Measurements from ENCODE around the gene CAPZB.

CAPZB gene

DNA sequence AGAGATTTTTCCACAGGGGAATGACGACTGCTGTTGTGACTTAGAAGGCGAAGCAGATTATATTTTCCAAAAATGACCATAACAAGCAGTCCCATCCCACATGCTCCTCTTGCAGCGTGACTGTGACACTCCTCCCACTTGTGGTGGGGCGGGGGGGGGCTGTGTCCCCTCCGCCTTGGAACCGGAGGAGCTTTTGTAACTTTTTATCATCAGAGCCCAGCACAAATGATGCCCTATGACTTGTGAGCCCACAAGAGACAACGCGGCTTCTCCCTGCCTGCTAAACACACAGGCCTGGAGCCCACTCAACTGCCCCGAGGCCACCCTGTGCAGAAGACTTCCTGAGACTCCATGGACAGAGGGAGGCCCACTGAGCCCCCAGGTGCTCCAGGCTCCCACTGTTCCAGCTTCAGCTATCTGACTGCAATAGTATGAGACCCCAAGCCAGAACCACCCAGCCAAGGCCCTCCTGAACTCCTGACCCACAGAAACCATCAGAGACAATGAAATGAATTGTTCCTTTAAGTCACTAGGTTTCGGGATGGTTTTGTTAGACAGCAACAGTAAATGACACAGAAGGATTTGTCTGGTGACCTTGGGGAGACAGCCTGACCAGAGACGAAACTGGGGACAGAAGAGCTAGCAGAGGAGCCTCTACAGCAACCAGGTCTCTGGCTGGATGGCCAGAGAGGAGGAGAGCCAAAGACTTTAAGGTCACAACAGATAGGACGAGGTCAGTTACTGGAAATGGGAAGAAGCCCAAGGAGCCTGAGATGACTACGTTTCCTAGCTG, 58.8 kb downstream of the CAPZB start:
- no peak for DNase-seq

DNA sequence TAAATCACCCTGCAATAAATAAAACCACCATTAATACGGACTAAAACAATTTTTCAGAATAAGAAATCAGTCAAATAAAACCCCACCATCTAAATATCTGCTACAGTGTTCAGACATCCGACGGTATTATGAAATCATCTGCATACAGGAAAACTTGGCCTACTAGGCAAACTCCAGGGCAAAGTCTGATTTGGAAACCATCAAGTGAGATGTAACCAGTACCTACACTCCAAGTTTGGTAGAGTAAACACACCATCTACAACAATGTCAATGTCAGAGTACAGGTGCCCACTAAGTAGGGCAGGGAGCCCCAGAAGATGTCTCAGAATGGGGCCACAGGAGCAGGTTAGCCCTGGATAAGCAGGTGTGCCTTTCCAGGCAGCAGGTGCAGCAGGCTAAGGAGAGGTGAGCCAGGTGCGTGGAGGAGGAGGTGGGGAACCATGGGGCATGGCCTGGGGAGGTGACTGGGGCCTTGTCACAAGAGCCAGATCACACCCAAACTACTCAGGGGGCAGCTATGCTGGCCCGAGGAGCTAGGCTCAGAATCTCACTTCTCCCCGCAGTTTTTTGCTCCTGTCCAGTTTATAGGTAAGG, 59.6 kb downstream of the CAPZB start:
- no peak for DNase-seq

DNA sequence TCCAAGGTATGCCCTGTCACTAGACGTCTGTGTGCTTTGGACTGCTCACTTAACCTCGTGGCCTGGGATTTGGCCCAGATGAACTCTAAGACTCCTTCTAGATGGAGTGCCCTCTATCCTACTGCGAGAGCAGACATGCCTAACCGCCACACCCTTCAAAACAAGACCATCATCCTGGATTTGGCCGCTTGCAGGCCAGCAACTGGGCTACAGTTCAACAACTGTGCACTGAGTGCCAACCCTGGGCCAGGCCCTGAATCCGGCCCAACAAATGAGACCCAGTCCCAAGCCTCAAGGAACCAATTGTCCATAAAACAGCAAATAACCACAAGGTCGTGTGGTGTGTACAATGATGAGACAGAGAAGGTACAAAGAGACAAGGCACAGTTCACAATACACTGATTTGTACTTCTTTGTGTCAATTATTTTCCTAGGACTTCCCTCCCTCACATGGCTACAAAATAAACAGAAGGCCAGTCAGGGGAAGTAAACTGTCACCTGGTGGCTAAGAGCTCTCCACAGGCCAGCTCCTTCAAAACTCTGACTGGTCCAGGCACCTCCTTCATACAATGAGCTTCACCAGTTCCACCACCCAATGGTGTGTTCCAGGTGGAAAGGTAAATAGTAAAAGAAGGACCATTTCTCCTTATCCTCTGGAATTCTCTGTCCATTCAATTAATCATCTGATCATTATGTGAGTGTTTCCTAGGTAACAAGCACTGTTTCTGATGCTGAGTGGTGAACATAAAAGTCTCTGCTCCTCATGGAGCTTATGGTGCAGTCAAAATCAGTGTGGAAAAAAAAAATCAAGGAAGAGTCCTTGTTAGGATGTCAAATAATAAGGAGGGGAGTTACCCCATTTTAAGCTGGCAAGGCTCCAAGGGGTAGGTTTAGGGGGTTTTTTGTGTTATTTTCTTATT, 60.4 kb downstream of the CAPZB start:
- DNase-seq, result no peak

DNA sequence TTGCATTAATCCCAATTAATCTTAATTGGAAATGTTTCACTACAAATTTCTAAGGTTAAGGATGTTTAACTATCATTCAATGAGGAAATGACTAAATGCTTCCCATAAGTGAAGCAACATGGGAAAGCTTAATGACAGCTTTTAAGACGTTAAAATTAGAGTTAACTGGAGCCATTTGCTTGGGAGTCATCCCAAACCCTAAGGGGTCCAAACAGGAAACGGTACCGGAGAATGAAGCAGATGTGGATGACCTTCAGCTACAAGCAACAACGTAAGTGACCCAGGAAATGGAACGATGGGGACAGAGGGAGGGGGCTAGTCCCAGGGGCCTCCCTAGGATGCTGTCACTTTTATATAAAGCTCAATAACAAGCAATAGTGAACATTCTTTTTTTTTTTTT, 62.2 kb downstream of the CAPZB start:
- no peak for DNase-seq

DNA sequence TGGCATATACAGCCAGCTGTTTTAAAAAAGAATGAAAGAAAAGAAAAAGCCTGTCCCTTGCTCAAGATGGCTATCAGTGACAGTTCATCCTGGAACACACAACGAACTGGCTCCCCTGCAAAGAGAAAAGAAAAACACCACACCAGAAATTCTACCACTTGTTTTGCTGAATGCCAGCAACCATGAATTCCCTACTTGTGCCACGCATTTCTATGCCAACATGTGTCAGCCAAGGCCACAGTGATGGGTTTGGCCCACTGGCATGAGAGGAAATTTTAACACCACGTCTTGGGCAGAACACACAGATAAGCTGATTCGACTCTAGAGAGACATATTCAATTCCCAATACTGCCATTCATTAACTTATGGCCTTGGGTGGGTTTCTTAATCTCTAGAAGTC, 64.0 kb downstream of the CAPZB start:
- no peak for DNase-seq

DNA sequence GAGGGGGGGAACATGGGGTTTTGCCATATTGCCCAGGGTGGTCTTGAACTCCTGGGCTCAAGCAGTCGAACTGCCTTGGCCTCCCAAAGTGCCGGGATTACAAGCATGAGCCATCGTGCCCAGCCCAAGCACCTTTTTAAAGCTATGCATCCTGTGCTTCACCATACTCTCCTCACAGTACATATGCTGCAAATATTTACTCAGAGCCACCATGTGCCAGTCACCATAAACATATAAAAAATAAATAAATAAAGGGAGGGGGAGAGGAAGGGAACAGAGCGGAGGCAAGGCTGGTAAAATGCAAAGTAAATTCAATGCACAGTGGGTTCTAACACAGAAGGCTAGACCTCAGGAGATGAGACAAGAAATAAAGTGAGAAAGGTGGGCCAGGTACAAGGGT, 64.7 kb downstream of the CAPZB start:
- DNase-seq, result no peak

DNA sequence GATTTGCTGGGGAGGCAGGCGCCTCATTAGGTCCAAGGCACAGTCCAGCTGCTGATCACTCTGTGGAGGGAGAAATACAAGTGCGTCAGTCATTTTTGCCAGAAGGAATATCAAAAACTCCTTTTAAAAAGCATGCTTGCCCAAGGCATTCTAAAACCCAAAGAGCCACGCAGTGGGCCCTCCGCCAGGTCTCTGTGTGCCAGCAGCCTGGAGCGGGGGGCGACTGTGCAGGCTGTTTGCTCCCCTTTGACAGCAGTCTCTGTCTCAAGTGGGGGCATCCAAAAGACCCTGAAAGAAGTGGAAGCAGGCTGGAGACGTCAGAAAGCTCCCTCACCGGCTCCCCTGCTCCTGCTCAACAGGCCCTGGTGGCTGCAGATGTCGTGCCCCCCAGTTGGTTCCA, 65.6 kb downstream of the CAPZB start:
- DNase-seq, result no peak

DNA sequence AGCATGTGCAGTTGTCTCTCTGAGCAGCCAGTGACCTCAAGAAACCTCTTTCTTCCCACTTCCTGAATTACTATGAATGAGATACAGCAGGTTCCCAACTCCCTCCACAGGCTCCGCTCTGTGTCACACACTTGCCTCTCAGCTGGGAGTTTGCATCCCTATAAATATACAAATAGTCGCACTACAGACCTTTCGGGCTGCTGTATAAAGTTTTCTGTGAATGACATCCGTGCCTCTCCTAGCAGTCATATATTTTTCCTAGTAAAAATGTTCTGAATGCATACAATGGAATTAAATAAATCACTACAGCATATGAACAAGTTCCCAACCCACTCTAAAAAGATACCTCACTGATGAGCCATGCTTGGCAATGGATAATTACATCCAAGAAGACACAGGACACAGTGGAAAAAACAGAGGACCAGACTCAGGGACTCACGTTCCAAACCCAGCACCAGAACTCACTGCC, 66.8 kb downstream of the CAPZB start:
- DNase-seq, result no peak

DNA sequence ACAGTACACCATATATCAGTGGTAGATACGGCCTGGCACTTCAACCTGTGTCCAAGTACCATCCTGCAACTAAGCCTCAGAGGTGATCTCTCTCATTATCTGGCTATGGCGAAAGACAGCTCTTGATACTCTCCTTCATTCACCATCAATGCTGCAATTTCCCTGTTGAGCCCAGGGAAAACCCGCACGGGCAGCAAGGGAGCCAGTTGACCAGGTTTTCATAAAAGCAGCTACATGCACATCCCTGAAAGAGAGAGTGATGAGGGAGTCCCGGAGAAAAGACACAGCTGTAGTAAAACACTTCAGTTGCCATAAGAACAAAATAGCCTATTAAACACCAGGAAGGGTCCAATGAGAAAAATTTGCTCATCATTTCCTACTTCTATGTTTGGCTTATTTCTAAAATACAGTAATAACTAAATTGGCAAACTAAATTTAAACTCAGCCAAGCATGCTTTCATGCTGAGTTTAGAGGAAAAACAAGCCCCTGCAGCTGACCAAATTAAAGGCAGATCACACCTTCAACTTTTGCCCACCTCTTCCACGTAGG, 68.3 kb downstream of the CAPZB start:
- no peak for DNase-seq

DNA sequence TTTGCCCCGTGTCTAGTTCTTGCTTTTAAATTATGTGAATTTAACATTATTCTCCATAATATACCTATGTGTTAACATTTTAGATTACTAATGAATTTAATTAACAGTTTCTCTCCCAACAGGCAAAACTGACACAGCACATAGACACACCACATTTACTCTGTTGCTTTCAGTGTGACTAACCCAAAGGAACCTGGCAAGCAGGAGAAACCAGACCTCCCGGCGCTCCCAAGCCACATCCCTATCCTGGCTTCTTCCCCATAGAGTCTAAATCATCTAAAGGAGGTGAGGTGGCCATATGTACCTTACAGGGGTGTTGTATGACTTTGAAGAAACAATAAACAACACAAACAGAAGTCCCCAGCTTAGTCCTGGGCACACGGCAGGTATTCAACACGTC, 69.2 kb downstream of the CAPZB start:
- no peak for DNase-seq

DNA sequence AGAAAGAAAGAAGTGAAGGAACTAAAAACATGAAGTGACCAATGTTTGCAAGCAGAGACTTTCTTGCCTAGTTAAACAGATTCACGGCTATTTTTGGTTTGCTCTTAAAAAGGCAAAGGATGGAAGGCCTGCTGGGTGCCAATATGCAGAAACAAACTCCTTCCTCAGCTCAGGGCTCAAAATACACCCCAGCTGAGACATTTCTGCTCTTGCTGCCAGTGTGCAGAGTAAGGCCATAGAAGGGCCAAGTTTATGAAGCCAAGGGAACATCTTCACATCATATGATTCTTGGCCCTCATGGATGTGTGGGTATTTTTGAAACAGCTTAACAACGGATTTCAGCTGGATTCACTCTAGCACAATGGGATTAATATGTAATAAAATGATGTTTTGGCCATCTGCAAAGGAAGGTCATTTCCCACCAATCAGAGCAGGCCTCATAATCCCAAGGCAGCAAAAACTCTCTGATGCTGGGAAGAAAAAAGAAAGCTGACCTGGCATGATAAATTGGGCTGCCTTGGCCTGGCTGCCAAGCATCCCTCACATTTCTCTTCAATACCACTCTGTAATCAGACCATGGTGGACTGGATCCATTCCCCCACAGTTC, 70.7 kb downstream of the CAPZB start:
- no peak for DNase-seq

DNA sequence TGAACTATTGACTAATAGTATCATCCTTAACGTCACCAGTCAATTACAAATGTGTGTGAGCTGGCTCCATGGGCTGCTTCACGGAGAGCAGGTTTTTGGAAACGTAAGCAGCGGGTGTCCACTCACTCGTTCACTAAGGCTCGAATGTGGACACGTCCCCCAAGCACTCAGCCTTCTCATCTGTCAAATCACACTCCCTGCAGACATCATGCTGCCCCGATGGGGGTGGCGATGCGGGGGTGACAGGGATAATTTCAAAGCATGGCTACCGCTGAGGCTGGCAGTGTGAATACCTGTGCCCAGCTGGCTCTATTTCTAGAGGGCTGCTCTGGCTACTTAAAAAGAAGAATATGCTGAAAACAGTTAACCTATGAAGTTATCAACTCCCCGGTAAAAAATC, 71.3 kb downstream of the CAPZB start:
- DNase-seq, result no peak

DNA sequence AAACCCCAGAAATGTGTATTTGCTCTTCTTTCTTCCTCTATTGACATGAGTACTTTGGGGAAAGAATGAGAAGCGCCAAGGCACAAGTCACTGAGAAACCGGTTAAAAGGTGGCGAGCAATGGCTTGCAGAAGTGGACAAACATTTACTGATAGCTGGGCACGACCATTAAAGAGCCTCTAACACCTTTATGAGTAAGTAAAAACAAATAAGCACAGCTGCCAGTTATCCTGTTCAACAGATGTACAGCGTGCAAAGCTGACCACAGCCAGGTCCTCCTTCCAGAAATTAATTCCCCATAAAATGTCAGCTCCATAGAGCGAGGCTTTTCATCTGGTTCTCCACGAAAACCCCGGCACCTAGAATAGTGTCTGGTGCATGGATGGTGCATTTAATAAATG, 72.7 kb downstream of the CAPZB start:
- DNase-seq, result no peak

DNA sequence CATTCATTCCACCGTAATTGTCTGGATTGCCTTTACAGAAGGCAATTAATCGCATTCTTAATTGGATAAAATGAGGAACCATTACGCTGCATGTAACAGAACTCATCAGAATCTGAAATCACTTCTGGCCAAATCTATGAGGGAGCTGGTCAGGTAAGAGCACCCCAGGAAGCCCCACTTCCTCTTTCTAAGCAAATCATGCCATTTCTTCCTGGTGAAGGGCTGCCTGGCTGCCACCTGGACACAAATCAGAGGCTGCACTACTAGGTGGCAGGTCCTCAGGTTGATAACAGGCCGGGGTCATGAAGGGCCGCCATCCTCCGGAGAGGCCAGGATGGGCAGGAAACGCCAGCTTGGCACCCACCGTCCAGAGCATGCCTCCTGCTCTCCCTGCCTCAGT, 73.7 kb downstream of the CAPZB start:
- DNase-seq, result no peak

DNA sequence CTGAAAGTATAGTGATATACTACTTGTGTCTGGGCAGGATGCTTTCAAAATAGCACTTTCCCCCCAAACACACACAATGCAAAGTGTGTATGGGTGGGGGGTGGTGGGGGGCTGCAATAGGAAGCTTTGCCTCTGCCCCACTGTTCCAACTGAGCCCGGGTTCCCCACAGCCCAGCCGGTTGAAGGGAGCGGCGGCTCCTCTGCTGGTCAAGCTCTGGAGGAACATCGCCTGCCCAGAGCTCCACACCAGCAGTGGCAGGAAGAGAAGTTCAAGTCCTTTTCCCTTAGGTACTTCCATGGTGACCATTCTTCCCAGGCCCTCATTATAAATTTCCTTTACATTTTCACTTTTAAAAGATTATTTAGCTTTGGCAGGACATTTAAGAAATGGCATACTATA, 74.9 kb downstream of the CAPZB start:
- DNase-seq, result no peak

DNA sequence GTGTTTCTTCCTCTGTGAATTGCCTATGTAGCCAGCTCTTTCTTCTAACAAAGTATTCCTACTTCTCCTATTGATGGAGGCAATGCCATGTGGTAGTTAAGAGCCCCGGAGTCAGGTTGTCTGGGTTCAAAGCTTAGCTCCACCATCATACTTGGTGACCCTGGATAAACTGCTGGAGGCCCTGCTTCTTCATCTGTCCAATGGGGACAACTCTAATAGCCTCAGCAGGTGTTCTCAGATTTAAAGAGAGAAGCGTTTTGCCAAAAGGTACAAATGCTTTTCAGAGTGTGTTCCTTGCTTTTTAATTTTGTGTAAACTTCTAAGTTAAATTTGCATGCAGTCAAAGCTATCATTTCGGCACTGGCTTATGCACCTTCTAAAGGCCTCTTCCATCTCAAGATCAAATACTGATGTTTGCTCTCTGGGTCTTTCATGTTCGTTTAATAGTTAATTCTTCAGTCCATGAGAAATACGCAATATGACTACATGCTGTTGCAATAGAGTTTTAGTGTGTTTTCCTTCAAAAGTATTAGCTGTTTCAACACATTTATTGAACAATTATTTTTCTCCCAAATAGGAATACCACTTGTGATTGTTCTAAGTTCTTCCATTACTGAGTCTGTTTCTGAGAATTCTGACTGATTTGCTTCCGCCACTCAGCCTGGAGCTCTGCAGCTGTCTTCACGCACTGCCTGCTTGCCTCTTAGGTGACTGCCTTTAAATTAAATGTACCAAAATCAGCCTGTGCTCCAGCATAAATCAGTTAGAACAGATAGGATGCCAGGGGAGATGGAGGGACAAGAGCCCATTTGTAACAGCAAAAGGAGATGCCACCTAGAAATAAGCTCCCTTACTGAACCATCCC, 75.6 kb downstream of the CAPZB start:
- DNase-seq, result no peak

DNA sequence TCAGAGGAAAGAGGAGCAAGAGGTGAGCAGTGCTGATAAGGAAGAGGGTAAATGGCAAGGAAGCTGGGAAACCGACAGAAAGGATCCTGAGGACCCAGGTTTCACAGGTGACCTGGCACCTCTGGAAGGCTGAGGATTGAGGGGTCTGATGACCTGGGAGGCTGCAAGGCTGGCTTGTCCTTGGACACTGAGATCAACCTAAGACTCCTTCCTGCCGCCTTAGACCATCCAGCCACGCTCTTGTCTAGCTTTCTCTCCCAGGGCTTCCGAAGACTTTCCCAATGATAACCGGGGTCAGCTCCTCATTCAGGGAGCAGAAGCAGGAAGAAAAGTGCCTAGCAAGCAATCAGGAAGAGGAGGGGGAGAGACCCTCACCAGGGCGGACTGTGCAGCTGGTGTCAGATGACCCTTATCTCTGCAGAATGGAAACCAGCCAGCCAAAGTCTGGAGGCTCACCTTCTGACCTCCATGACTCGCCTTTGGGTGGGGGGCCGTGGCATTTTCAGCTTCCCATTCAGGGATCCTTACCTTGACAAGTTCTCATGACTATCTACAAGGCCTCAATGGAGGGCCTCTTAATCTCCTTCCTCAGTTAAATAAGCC, 77.7 kb downstream of the CAPZB start:
- no peak for DNase-seq

DNA sequence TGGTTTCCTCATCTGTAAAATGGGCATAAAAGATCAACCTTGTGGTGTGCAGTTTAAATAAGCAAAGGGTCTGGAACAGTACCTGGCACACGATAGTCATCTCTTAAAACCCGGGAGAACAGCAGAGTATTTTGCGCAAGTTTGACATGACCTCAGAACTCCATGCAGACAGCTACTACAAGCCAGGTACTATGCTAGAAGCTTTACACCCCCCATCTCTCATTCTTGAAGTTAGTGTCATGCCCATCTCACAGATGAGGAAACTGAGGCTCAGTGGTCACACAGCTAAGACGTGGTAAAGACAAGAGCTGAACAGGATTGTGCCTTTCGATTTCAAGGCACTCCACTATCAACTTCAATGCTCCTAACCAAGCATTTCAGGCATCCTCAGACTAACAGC, 78.7 kb downstream of the CAPZB start:
- no peak for DNase-seq

DNA sequence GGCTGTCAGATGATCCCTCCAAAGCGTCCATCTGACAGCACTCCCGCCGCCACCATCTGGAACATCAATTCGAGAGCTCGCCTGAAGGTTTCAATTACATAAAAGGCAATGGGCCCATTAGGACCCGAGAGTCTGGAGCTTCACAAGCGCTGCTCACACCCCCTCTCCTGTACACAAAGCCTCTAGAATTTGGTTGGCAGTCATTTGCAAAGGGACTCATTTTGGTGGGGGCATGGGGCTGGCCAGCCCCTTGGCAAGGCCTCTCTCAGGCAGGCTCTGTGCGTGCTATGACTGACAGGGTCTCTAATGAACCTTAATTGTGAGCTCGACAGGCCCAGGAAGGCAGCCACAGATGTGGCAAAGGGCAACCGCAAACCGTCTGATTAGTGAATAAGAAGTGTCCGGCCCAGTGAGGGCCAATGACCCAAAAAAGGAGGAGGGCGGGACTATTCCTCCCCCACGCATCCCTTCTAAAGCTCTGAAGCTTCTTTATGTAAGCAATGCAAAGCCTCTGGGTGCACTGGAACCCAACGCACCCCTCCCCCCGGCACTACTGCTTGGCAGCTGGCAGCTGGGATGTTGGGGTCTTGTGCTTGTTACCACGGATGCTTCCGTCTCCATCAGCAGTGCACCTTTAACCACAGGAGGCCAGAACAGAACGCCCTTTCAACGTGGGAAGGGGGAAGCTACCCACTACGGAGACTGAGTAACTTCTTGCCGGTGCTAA, 79.4 kb downstream of the CAPZB start:
- no peak for DNase-seq

DNA sequence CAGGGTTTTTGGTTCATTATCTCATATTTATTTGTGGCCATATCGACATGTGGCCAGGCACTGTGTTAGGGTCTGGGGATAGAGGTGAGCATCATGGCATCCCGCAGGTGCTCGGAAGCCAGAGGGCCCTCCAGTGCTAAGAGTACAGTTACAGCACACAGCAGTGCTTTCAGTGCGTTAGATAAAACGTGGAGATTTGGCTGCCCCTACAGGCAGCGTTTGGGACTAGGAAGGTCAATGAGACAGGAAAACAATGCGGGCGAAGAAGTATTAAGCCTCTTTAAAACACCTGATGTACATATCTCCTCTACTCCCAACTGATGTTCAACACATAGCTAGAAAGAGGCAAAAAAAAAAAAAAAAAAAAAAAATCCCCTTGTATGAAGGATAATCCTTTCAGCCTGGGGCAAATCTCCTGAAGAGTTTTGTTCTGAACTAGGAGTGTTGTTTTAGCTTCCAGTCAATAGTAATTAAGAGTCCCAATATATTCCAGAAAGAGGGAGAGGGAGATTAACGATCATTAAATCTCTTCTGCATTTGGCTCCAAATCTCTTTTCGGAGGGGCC, 80.1 kb downstream of the CAPZB start:
- no peak for DNase-seq
